Activated CD4-positive, alpha-beta T cell treated with anti-CD3 and anti-CD28 coated beads for 36 hours (primary cell): ENCODE measurements around the gene SPRED2. TPM values are rescaled to one million over a fixed set of nuclear protein-coding genes. Genes with fewer than 3 reads are reported as not detected.

ENCODE experiments used
- ATAC-seq: fragments of 200-7000 bp; cut with Tn5 transposase; one replicate; pipeline ENCODE4 v1.10.0; 2021; ENCODE audit warnings: mild to moderate bottlenecking, moderate library complexity
- CTCF ChIA-PET: fragments of 350-600 bp; sonication (Branson Sonifier 250); formaldehyde crosslinking; loops from one replicate; lab custom pipeline; 2021; ENCODE audit warnings: antibody characterized with exemption; lab: Charles Lee
- POLR2A ChIA-PET: fragments of 350-600 bp; sonication (Branson Sonifier 250); formaldehyde crosslinking; loops from one replicate; lab custom pipeline; 2021; ENCODE audit warnings: antibody characterized with exemption, inconsistent platforms; lab: Charles Lee
- DNase-seq: peaks from one replicate; pipeline ENCODE4 v3.0.0-alpha.2; 2020
- H3K27ac Mint-ChIP-seq: one replicate; pipeline ENCODE4 v1.8.0; 2021; ENCODE audit warnings: mixed read lengths
- H3K27me3 Mint-ChIP-seq: one replicate; pipeline ENCODE4 v1.8.0; 2021; ENCODE audit warnings: mixed read lengths
- H3K36me3 Mint-ChIP-seq: one replicate; pipeline ENCODE4 v1.8.0; 2021; ENCODE audit warnings: low read depth, mixed read lengths
- H3K4me1 Mint-ChIP-seq: one replicate; pipeline ENCODE4 v1.8.0; 2021; ENCODE audit warnings: mixed read lengths
- H3K4me3 Mint-ChIP-seq: one replicate; pipeline ENCODE4 v1.8.0; 2021; ENCODE audit warnings: mild to moderate bottlenecking, moderate library complexity, mixed read lengths
- H3K9me3 Mint-ChIP-seq: one replicate; pipeline ENCODE4 v1.8.0; 2021; ENCODE audit warnings: low read depth, mixed read lengths
- intact Hi-C, 2 experiments: fragments of 100-400 bp; cut with DNase I in 1 of 2; cut with micrococcal nuclease in 1 of 2; formaldehyde crosslinking; loops; one replicate each; pipeline versions ENCODE4 v1.14.2 to v1.15.1; 2022 to 2024; cut with DNase I, micrococcal nuclease
- total RNA-seq, 2 experiments: library from RNA; stranded (reverse); gene quantifications; one replicate each; pipeline ENCODE4 v1.2.3, GENCODE V29; 2021

Gene SPRED2
- total RNA-seq, 2 experiments from 2014 or later, result 6.7 to 7.9 TPM

DNA sequence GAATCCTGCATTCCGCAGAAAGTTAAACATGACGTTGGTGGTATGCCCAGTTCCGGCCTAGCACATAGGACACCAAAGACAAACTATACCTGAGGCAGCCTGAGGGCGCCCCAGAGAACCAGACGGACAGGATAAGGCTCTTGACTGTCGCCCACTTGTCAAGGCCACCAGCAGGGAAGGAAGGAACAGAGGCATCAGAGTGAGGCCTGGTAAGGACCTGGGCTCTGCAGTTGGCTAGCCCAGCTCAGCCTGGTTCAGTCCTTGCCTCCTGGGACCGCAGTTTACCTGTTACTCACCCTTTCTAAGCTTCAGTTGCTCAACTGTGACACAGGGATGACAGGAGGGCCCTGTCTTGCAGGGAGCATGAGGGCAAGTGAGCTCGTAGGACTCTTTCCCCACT, 122.7 kb downstream of the SPRED2 start:
- CTCF ChIA-PET, result interaction anchor here (0.6 to 0.7 kb wide), 3 partner anchors 32 to 235 kb away, joined by 3 read pairs; no protein-coding TSS in a partner anchor
- H3K9me3 Mint-ChIP-seq, result no peaks in the 10 kb centered on the region
- H3K27ac Mint-ChIP-seq, result no peak overlapping the region

GRCh38 chr2:65305934-65306333, 126.5 kb downstream of the SPRED2 start:
- no peak for DNase-seq
- Mint-ChIP-seq H3K4me1 (peaks cover 22% of the 10 kb centered on the region), H3K9me3 (no peaks in the 10 kb centered on the region), H3K27me3 (peaks cover 11% of the 10 kb centered on the region), H3K27ac (no peak overlapping the region), H3K4me3 (no peak overlapping the region), H3K36me3 (no peaks in the 10 kb centered on the region)
- POLR2A ChIA-PET, result no interaction called here
- CTCF ChIA-PET, result no interaction called here
- no peak for ATAC-seq
- intact Hi-C loops, result loop anchor here in 1 of 2 experiments (10.0 kb wide), 1 partner anchor 1271 kb away; no protein-coding TSS in a partner anchor

More for the DNA sequence above, 122.7 kb downstream of the SPRED2 start:
- DNase-seq (no peak), ATAC-seq (no peak)
- Mint-ChIP-seq H3K4me1 (peaks cover 4% of the 10 kb centered on the region), H3K36me3 (peaks cover 15% of the 10 kb centered on the region), H3K27me3 (no peaks in the 10 kb centered on the region), H3K4me3 (no peak overlapping the region)
- intact Hi-C loops, result loop anchor here in 1 of 2 experiments (10.0 kb wide), 1 partner anchor 1275 kb away; no protein-coding TSS in a partner anchor
- POLR2A ChIA-PET, result no interaction called here

DNA sequence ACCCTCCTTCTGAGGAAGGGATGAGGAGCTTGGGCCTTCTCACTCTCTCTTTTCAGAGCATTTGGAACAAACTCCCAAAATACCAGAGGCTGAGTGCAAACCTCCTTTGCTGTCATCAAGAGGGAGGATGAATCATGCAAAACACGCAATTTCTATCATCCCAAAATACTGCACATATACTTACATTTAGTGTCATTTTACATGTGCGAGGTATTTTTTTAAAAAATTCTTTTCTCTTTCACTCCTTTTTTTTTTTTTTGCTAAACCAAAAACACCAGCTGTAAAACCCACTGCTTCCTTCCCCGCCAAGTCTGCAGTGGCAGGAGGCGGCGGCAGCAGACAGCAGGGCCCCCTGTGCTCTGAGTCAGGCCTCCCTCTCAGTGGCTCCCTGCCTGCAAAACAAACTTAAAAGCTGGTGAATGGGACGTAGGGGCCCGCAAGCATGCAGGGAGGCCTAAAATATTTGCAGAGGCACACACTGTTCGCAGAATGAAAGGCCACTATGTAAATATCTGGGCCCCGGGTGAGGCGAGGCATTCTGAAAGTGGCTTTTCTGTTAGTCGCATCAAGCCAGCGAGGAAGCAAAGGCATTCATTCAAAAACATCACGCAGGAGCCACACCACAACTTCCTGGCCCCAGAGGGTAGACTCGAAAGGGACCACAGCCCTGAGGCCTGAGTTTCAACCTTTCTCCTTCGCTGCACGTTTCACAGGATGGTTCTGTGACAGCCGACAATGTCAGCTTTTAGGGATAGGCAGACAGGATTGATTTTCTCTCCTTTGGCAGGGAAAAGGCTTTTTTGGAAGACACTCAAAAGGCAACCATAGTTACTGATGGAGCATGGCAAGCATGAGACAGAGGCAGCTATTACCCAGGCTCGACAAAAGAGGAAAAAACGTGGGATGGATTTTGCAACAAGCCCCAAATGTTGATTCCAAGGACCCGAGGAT, 131.4 kb downstream of the SPRED2 start:
- Mint-ChIP-seq H3K27ac (peak overlapping the region; percentile 79), H3K4me3 (peak overlapping the region; percentile 52), H3K4me1 (peaks cover 48% of the 10 kb centered on the region), H3K36me3 (no peaks in the 10 kb centered on the region), H3K27me3 (peaks cover 13% of the 10 kb centered on the region), H3K9me3 (no peaks in the 10 kb centered on the region)
- ChIA-PET POLR2A (interaction anchor here (0.6 to 1.6 kb wide), 6 partner anchors 19 to 1197 kb away, joined by 3 to 5 read pairs (median 4); no protein-coding TSS in a partner anchor), CTCF (interaction anchor here (0.6 to 2.4 kb wide), 12 partner anchors 19 to 252 kb away, joined by 3 to 7 read pairs (median 3); no protein-coding TSS in a partner anchor)
- DNase-seq (peak; percentile 90), ATAC-seq (peak; percentile 92)
- intact Hi-C loops, result loop anchor here (1.0 to 10.0 kb wide), 12 partner anchors 19 to 1266 kb away; partner anchors contain the start of genes CEP68 (in 2 of the 2), SPRED2 (in 2 of the 2), ACTR2 (in 1 of the 2) and SLC1A4 (in 1 of the 2)

DNA sequence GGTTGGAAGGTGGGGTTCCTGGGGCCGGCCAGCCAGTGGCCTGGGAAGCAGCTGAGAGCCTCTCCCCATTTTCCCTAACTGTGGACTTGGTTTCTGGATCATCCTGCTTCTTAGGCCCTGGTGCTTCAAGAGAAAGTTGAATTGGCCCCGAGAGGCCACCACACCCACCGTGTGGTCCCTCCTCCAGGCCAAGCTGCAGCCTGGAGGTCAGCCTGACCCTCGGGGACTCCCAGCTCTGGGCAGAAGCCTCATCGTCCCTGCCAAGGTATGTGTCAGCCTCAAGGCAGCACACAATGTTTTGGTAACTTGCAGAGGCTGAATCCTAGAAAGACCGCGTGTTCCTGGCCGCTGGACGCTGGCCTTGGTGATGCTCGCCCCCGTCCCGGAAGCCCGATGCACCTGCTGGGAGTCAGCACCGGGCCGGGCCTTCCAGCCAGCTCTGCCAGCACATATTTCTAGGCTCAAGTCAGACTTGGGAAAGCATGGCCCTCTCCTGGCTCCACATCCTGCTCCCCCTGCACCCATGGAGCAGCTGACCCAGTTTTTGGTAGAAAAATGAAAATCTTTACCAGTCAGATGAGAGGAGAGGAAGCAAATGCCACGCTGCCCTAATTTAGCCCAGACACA, 132.2 kb downstream of the SPRED2 start:
- CTCF ChIA-PET, result interaction anchor here (0.6 to 2.4 kb wide), 11 partner anchors 20 to 274 kb away, joined by 3 to 7 read pairs (median 3); no protein-coding TSS in a partner anchor
- Mint-ChIP-seq H3K9me3 (no peaks in the 10 kb centered on the region), H3K4me1 (peaks cover 48% of the 10 kb centered on the region), H3K27me3 (peaks cover 13% of the 10 kb centered on the region), H3K27ac (peak overlapping the region; percentile 56), H3K36me3 (no peaks in the 10 kb centered on the region), H3K4me3 (peak overlapping the region; percentile 52)
- POLR2A ChIA-PET, result interaction anchor here (0.9 to 1.6 kb wide), 4 partner anchors 19 to 137 kb away, joined by 3 to 5 read pairs (median 4); no protein-coding TSS in a partner anchor
- DNase-seq (no peak), ATAC-seq (no peak)
- intact Hi-C loops, result loop anchor here (1.0 to 10.0 kb wide), 6 partner anchors 57 to 1265 kb away; partner anchors contain the start of genes CEP68 (in 2 of the 2) and SLC1A4 (in 1 of the 2)

DNA sequence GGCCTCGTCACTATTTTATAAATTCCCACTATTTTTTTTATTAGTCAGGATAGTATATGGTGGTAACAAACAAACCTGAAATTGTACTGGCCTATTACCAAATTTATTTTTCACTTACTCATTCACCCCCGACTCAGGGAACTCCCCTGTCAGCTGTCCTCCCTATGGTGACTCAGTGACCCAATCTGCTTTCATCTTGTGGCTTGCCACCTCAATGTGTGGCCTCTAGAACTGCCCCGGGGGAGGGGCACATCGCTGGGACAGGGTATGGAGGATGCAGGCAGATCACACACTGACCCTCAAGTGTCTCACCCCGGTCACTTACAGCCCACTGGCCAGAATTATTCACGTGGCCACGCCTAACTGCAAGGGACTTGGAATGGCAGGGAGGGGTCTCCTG, 133.2 kb downstream of the SPRED2 start:
- ATAC-seq, result peak; percentile 53
- H3K4me3 Mint-ChIP-seq, result no peak overlapping the region
- intact Hi-C loops, result no loop called here
- no peaks in the 10 kb centered on the region for H3K36me3 Mint-ChIP-seq
- ChIA-PET POLR2A (interaction anchor here (0.7 kb wide), 1 partner anchor 248 kb away, joined by 5 read pairs; no protein-coding TSS in a partner anchor), CTCF (interaction anchor here (1.2 to 2.4 kb wide), 5 partner anchors 21 to 275 kb away, joined by 3 to 7 read pairs (median 4); no protein-coding TSS in a partner anchor)
- peaks cover 48% of the 10 kb centered on the region for H3K4me1 Mint-ChIP-seq
- peak; percentile 83 for DNase-seq
- peak overlapping the region; percentile 63 for H3K27ac Mint-ChIP-seq
- no peaks in the 10 kb centered on the region for H3K9me3 Mint-ChIP-seq
- peaks cover 13% of the 10 kb centered on the region for H3K27me3 Mint-ChIP-seq

DNA sequence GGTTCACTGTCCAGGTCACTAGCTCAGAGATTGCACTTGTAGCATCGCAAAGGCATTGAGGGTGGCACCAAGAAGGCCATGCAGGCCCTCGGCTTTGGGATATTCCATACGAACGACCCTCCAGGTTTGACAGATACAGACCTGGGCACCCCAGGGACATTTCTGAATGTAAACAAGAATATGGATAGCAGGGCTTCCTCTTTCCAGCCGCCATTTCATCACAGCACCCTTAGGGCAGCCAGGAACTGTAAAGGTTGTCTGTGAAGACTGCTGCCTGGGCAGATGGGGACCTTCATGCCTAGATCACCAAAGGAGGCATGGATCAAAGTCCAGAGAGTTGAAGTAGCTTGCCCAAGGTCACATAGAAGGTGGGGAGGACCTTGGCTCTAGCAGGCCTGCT, 134.3 kb downstream of the SPRED2 start:
- CTCF ChIA-PET, result interaction anchor here (0.6 to 1.7 kb wide), 4 partner anchors 22 to 125 kb away, joined by 3 to 4 read pairs (median 4); no protein-coding TSS in a partner anchor
- ATAC-seq, result no peak
- H3K36me3 Mint-ChIP-seq, result no peaks in the 10 kb centered on the region

GRCh38 chr2:65297544-65297943, 134.9 kb downstream of the SPRED2 start:
- CTCF ChIA-PET, result interaction anchor here (0.6 to 1.7 kb wide), 5 partner anchors 22 to 137 kb away, joined by 3 to 4 read pairs (median 4); no protein-coding TSS in a partner anchor
- intact Hi-C loops, result no loop called here

More for the DNA sequence above, 134.3 kb downstream of the SPRED2 start:
- H3K4me3 Mint-ChIP-seq, result no peak overlapping the region
- peaks cover 46% of the 10 kb centered on the region for H3K4me1 Mint-ChIP-seq
- intact Hi-C loops, result no loop called here
- H3K9me3 Mint-ChIP-seq, result no peaks in the 10 kb centered on the region
- peaks cover 12% of the 10 kb centered on the region for H3K27me3 Mint-ChIP-seq
- no peak overlapping the region for H3K27ac Mint-ChIP-seq
- no peak for DNase-seq
- POLR2A ChIA-PET, result interaction anchor here (0.9 kb wide), 1 partner anchor 22 kb away, joined by 3 read pairs; no protein-coding TSS in a partner anchor

DNA sequence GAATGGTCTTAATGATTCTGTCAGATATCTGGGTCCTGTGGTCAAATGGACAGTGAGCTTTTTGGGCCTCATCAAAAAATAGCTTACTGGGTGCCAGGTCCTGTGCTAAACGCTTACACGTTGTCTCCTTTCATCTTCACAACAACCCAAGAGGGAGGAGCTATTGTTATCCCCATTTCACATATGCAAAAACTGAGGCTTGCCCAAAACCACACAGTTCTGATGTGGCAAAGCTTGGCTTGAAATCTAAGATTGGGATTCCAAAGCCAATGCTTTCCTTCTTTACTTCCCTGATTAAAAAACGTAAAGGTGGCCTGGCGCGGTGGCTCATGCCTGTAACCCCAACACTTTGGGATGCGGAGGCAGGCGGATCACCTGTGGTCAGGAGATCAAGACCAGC, 135.4 kb downstream of the SPRED2 start:
- Mint-ChIP-seq H3K4me3 (no peak overlapping the region), H3K36me3 (no peaks in the 10 kb centered on the region), H3K27ac (no peak overlapping the region), H3K4me1 (peaks cover 37% of the 10 kb centered on the region), H3K9me3 (no peaks in the 10 kb centered on the region), H3K27me3 (peaks cover 4% of the 10 kb centered on the region)
- ATAC-seq (no peak), DNase-seq (no peak)
- POLR2A ChIA-PET, result interaction anchor here (0.7 to 0.9 kb wide), 2 partner anchors 23 kb away, joined by 3 to 6 read pairs; no protein-coding TSS in a partner anchor
- intact Hi-C loops, result no loop called here
- CTCF ChIA-PET, result interaction anchor here (0.7 to 1.7 kb wide), 5 partner anchors 22 to 324 kb away, joined by 3 to 4 read pairs (median 4); no protein-coding TSS in a partner anchor

More at GRCh38 chr2:65297544-65297943, 134.9 kb downstream of the SPRED2 start:
- H3K9me3 Mint-ChIP-seq, result no peaks in the 10 kb centered on the region
- H3K36me3 Mint-ChIP-seq, result no peaks in the 10 kb centered on the region
- H3K27ac Mint-ChIP-seq, result no peak overlapping the region
- ATAC-seq (no peak), DNase-seq (no peak)
- POLR2A ChIA-PET, result interaction anchor here (0.9 kb wide), 1 partner anchor 22 kb away, joined by 3 read pairs; no protein-coding TSS in a partner anchor
- peaks cover 42% of the 10 kb centered on the region for H3K4me1 Mint-ChIP-seq
- H3K27me3 Mint-ChIP-seq, result peaks cover 8% of the 10 kb centered on the region
- H3K4me3 Mint-ChIP-seq, result no peak overlapping the region

- H3K27ac Mint-ChIP-seq, result no peak overlapping the region
- H3K4me3 Mint-ChIP-seq, result no peak overlapping the region
- H3K9me3 Mint-ChIP-seq, result no peaks in the 10 kb centered on the region
- POLR2A ChIA-PET, result no interaction called here
- CTCF ChIA-PET, result interaction anchor here (0.9 kb wide), 1 partner anchor 77 kb away, joined by 3 read pairs; no protein-coding TSS in a partner anchor
- intact Hi-C loops, result no loop called here
- peaks cover 14% of the 10 kb centered on the region for H3K4me1 Mint-ChIP-seq
- ATAC-seq (no peak), DNase-seq (no peak)
- H3K27me3 Mint-ChIP-seq, result peaks cover 2% of the 10 kb centered on the region
- no peaks in the 10 kb centered on the region for H3K36me3 Mint-ChIP-seq
Measured at GRCh38 chr2:65294701-65295100, 137.7 kb downstream of the SPRED2 start.

GRCh38 chr2:65294136-65294535, 138.3 kb downstream of the SPRED2 start:
- Mint-ChIP-seq H3K27me3 (peaks cover 2% of the 10 kb centered on the region), H3K36me3 (no peaks in the 10 kb centered on the region), H3K4me3 (no peak overlapping the region), H3K4me1 (peaks cover 8% of the 10 kb centered on the region), H3K9me3 (no peaks in the 10 kb centered on the region), H3K27ac (no peak overlapping the region)
- ChIA-PET CTCF (interaction anchor here (0.9 kb wide), 1 partner anchor 77 kb away, joined by 3 read pairs; no protein-coding TSS in a partner anchor), POLR2A (no interaction called here)
- intact Hi-C loops, result no loop called here
- DNase-seq (no peak), ATAC-seq (no peak)
